CD4-positive, alpha-beta T cell (primary cell): Measurements from ENCODE around the gene CDH4. TPM values are rescaled to one million over a fixed set of nuclear protein-coding genes. Genes with fewer than 3 reads are reported as not detected.

Experiments used
- ATAC-seq: fragments of 200-7000 bp; cut with Tn5 transposase; one replicate; pipeline ENCODE4 v1.10.0; 2022; ENCODE audit warnings: mild to moderate bottlenecking; ENCODE audit not compliant: poor library complexity
- CTCF ChIA-PET: fragments of 350-600 bp; sonication (Branson Sonifier 250); formaldehyde crosslinking; loops from one replicate; lab custom pipeline; 2021; ENCODE audit warnings: antibody characterized with exemption, inconsistent platforms; lab: Charles Lee
- POLR2A ChIA-PET: fragments of 350-600 bp; sonication (Branson Sonifier 250); formaldehyde crosslinking; loops from one replicate; lab custom pipeline; 2021; ENCODE audit warnings: antibody characterized with exemption, inconsistent platforms; lab: Charles Lee
- DNase-seq, 14 experiments: peaks; one replicate each; pipeline ENCODE4 v3.0.0-alpha.2; 2013 to 2020; ENCODE audit warnings: mixed read lengths in 2 of 14
- H3K27ac ChIP-seq, 2 donors: one replicate each; pipeline versions ENCODE4 v1.5.1 to v1.7.0; 2013; ENCODE audit warnings: low read length in 2 of 2, low read depth in 1 of 2, mild to moderate bottlenecking in 1 of 2
- H3K27me3 ChIP-seq, 2 experiments: 1 replicate in 1 of 2; 2 replicates in 1 of 2; pipeline versions ENCODE4 v1.6.1 to v1.7.0; 2013; ENCODE audit warnings: low read length in 2 of 2, control low read depth in 1 of 2, mild to moderate bottlenecking in 1 of 2, moderate library complexity in 1 of 2; ENCODE audit not compliant: insufficient read depth in 2 of 2, control insufficient read depth in 1 of 2
- H3K36me3 ChIP-seq: one replicate; pipeline ENCODE4 v1.6.1; 2013; ENCODE audit warnings: low read length, control low read depth; ENCODE audit not compliant: insufficient read depth
- H3K4me1 ChIP-seq: one replicate; pipeline ENCODE4 v1.6.1; 2013; ENCODE audit warnings: low read length, control low read depth; ENCODE audit not compliant: insufficient read depth
- H3K4me3 ChIP-seq: one replicate; pipeline ENCODE4 v1.5.1; 2013; ENCODE audit warnings: mild to moderate bottlenecking, low read length, moderate library complexity
- H3K9me3 ChIP-seq, 2 experiments: 1 replicate in 1 of 2; 2 replicates in 1 of 2; pipeline versions ENCODE4 v1.6.1 to v1.7.0; 2013; ENCODE audit warnings: low read length in 2 of 2, mild to moderate bottlenecking in 2 of 2, control low read depth in 1 of 2, moderate library complexity in 1 of 2; ENCODE audit not compliant: control insufficient read depth in 1 of 2, insufficient read depth in 1 of 2
- H3K27ac Mint-ChIP-seq: one replicate; pipeline ENCODE4 v1.8.0; 2020; ENCODE audit warnings: mixed read lengths
- H3K27me3 Mint-ChIP-seq: one replicate; pipeline ENCODE4 v1.8.0; 2021; ENCODE audit warnings: mixed read lengths
- H3K36me3 Mint-ChIP-seq: one replicate; pipeline ENCODE4 v1.8.0; 2021; ENCODE audit warnings: low read depth, mixed read lengths
- H3K4me1 Mint-ChIP-seq: one replicate; pipeline ENCODE4 v1.8.0; 2021; ENCODE audit warnings: low read depth, mixed read lengths
- H3K4me3 Mint-ChIP-seq: one replicate; pipeline ENCODE4 v1.8.0; 2020; ENCODE audit warnings: mild to moderate bottlenecking, mixed read lengths
- H3K9me3 Mint-ChIP-seq: one replicate; pipeline ENCODE4 v1.8.0; 2020; ENCODE audit warnings: mixed read lengths
- CTCF ChIP-seq: fragments of 200-600 bp; IDR thresholded peaks from one replicate; pipeline ENCODE4 v1.8.0; 2022; ENCODE audit warnings: antibody characterized with exemption, mild to moderate bottlenecking
- intact Hi-C, 2 experiments: fragments of 100-400 bp; cut with DNase I in 1 of 2; cut with micrococcal nuclease in 1 of 2; formaldehyde crosslinking; loops; one replicate each; pipeline versions ENCODE4 v1.15.1 to v1.9.0; 2023 to 2025; cut with DNase I, micrococcal nuclease
- total RNA-seq, 174 experiments: library from RNA in 2 of 174; stranded (reverse) in 2 of 174; gene quantifications; one replicate each; pipeline ENCODE4 v1.2.3 and lab custom pipeline; 2021 to 2026

CDH4 gene
- total RNA-seq, 2 experiments from 2014 or later, result 0.11 TPM

GRCh38 chr20:61486198-61486597, 234.1 kb downstream of the CDH4 start:
- no peak overlapping the region for H3K4me3 ChIP-seq
- H3K27ac ChIP-seq, result no peak overlapping the region
- Mint-ChIP-seq H3K27ac (no peak overlapping the region), H3K36me3 (no peaks in the 10 kb centered on the region), H3K27me3 (no peaks in the 10 kb centered on the region), H3K4me1 (no peaks in the 10 kb centered on the region), H3K4me3 (no peak overlapping the region), H3K9me3 (no peaks in the 10 kb centered on the region)
- intact Hi-C loops, result no loop called here
- H3K36me3 ChIP-seq, result no peaks in the 10 kb centered on the region
- H3K27me3 ChIP-seq, result no peaks in the 10 kb centered on the region
- peaks cover 0 to 24% of the 10 kb centered on the region in 2 experiments for H3K9me3 ChIP-seq
- no peak for TF ChIP-seq CTCF
- no peaks in the 10 kb centered on the region for H3K4me1 ChIP-seq
- ATAC-seq (no peak), DNase-seq (no peak)
- ChIA-PET POLR2A (no interaction called here), CTCF (no interaction called here)

DNA sequence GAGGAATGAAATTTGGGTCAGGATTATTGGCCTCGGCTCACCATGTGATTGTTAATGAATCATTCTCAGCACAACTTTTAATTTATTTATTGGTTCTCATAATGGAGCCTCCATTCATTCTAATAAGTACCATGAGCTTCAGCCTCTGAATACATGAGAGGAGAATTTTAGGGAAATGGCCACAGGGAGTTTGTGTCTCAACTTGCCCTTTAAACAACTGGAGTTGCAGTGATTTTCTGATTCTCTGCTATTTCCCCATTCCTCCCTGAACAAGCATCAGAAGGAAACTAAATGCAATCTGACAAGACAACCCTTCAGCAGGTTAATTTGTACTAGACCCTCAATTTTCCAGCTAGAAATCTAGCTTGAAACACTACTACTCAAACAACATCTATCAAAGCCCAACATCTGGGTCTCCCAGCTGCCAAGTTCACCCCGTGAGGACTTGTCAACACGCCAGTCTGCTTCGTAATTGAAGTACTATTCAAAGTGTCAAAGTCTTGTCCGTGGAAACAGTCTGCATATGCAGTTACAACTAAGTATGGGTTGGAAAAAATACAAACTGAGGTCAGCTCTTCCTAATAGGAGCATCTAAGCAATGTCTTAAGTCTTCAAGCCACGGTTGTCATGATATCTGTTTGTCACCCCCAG, 235.4 kb downstream of the CDH4 start:
- Mint-ChIP-seq H3K27me3 (no peaks in the 10 kb centered on the region), H3K36me3 (no peaks in the 10 kb centered on the region), H3K9me3 (no peaks in the 10 kb centered on the region), H3K4me3 (no peak overlapping the region), H3K27ac (no peak overlapping the region), H3K4me1 (no peaks in the 10 kb centered on the region)
- CTCF ChIA-PET, result no interaction called here
- intact Hi-C loops, result no loop called here
- no peaks in the 10 kb centered on the region for H3K36me3 ChIP-seq
- no peak overlapping the region for H3K27ac ChIP-seq
- no peaks in the 10 kb centered on the region for H3K27me3 ChIP-seq
- ATAC-seq, result no peak
- POLR2A ChIA-PET, result no interaction called here
- no peaks in the 10 kb centered on the region for H3K4me1 ChIP-seq
- H3K9me3 ChIP-seq, result peaks cover 0 to 21% of the 10 kb centered on the region in 2 experiments
- DNase-seq, result no peak
- TF ChIP-seq CTCF, result no peak
- no peak overlapping the region for H3K4me3 ChIP-seq

DNA sequence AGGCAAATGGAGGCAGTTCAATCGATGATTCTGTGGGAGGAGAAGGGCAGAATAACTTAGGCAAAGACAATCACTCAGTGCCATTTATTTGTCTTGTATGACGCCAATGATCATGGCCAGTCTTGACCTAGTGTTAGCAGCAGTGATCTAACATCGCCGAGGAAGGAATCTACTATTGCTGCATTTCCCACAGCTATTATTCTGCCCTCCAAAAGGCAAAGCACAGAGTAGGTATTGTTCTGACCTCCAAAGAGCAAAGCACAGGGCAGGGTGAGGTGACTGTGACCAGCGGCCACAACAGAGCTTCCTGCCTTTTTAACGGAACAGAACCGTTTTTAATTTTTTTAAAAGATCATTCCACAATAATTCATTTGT, 235.9 kb downstream of the CDH4 start:
- ChIA-PET CTCF (no interaction called here), POLR2A (no interaction called here)
- H3K9me3 Mint-ChIP-seq, result no peaks in the 10 kb centered on the region
- no peak for ATAC-seq
- H3K4me1 Mint-ChIP-seq, result no peaks in the 10 kb centered on the region
- H3K9me3 ChIP-seq, result peaks cover 0 to 18% of the 10 kb centered on the region in 2 experiments
- no peak overlapping the region for H3K27ac Mint-ChIP-seq
- H3K27me3 Mint-ChIP-seq, result no peaks in the 10 kb centered on the region
- TF ChIP-seq CTCF, result no peak
- no peak overlapping the region for H3K4me3 ChIP-seq
- no peaks in the 10 kb centered on the region for H3K36me3 ChIP-seq
- H3K4me1 ChIP-seq, result no peaks in the 10 kb centered on the region
- H3K27ac ChIP-seq, result no peak overlapping the region
- intact Hi-C loops, result no loop called here
- H3K27me3 ChIP-seq, result no peaks in the 10 kb centered on the region
- H3K4me3 Mint-ChIP-seq, result no peak overlapping the region
- H3K36me3 Mint-ChIP-seq, result no peaks in the 10 kb centered on the region
- no peak for DNase-seq
